Activated CD4-positive, alpha-beta T cell treated with anti-CD3 and anti-CD28 coated beads, Interleukin-10, Interleukin-2, amounts not matched to agents 100 ng/mL and 50 ng/mL, durations not matched to agents 16 hours and 8 hours (primary cell): ENCODE data around the gene INPP5A.

Experiments
- DNase-seq: peaks from one replicate; pipeline ENCODE4 v3.0.0-alpha.2; 2020

The INPP5A gene

GRCh38 chr10:132712291-132712690, 174.7 kb downstream of the INPP5A start:
- no peak for DNase-seq

GRCh38 chr10:132712743-132713142, 175.2 kb downstream of the INPP5A start:
- no peak for DNase-seq

- no peak for DNase-seq
Observed at GRCh38 chr10:132713421-132714095, 176.0 kb downstream of the INPP5A start.

GRCh38 chr10:132714096-132714985, 176.8 kb downstream of the INPP5A start:
- DNase-seq = no peak

GRCh38 chr10:132714986-132715775, 177.6 kb downstream of the INPP5A start:
- DNase-seq = no peak

GRCh38 chr10:132715776-132716680, 178.4 kb downstream of the INPP5A start:
- DNase-seq = no peak

- DNase-seq = no peak
Observed at GRCh38 chr10:132716691-132717490, 179.3 kb downstream of the INPP5A start.

GRCh38 chr10:132721725-132722124, 184.1 kb downstream of the INPP5A start:
- DNase-seq = no peak

GRCh38 chr10:132722394-132723329, 185.1 kb downstream of the INPP5A start:
- DNase-seq = no peak

GRCh38 chr10:132723330-132723970, 185.9 kb downstream of the INPP5A start:
- DNase-seq = no peak

GRCh38 chr10:132724446-132724845, 186.9 kb downstream of the INPP5A start:
- DNase-seq = no peak

- no peak for DNase-seq
Observed at GRCh38 chr10:132725202-132725601, 187.6 kb downstream of the INPP5A start.

GRCh38 chr10:132726194-132726593, 188.6 kb downstream of the INPP5A start:
- DNase-seq = no peak

- no peak for DNase-seq
Observed at GRCh38 chr10:132726951-132727350, 189.4 kb downstream of the INPP5A start.

GRCh38 chr10:132727411-132727810, 189.8 kb downstream of the INPP5A start:
- DNase-seq = no peak

- no peak for DNase-seq
Observed at GRCh38 chr10:132728321-132728720, 190.7 kb downstream of the INPP5A start.

- no peak for DNase-seq
Observed at GRCh38 chr10:132728741-132729140, 191.2 kb downstream of the INPP5A start.

GRCh38 chr10:132729810-132730572, 192.4 kb downstream of the INPP5A start:
- DNase-seq = no peak

- DNase-seq = no peak
Observed at GRCh38 chr10:132730573-132730953, 193.0 kb downstream of the INPP5A start.
